ENCODE measurements around the gene CES3. TPM values are rescaled to one million over a fixed set of nuclear protein-coding genes. Genes with fewer than 3 reads are reported as not detected.

CES3 gene
- total RNA-seq, 4 donors from 2014 or later, result 0.21 to 9.2 (median 0.81) TPM

DNA sequence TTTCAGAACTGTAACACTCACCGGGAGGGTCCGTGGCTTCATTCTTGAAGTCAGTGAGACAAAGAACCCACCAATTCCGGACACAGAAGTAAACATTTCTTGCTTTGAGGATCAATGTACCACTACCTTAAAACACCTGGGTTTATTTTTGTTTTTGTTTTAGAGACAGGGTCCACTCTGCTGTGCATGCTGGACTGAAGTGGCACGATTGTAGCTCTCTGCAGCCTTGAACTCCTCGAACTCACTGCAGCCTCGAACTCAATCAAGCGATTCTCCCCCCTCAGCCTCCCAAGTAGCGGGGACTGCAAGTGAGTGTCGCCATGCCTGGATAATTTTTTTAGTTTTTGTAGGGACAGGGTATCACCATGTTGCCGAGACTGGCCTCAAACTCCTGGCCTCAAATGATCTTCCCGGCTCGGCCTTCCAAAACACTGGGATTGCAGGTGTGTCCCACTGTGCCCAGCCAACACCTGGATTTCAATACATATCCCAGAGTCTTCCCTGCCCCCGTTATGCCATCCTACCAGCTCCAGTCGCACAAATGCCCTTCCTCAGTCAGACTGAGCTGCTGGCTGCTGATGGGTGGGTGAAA, 14.3 kb downstream of the CES3 start:
- DNase-seq (ENCODE audit: low spot score in 2 of 2), result no peak
- TF ChIP-seq, protein P1, sequence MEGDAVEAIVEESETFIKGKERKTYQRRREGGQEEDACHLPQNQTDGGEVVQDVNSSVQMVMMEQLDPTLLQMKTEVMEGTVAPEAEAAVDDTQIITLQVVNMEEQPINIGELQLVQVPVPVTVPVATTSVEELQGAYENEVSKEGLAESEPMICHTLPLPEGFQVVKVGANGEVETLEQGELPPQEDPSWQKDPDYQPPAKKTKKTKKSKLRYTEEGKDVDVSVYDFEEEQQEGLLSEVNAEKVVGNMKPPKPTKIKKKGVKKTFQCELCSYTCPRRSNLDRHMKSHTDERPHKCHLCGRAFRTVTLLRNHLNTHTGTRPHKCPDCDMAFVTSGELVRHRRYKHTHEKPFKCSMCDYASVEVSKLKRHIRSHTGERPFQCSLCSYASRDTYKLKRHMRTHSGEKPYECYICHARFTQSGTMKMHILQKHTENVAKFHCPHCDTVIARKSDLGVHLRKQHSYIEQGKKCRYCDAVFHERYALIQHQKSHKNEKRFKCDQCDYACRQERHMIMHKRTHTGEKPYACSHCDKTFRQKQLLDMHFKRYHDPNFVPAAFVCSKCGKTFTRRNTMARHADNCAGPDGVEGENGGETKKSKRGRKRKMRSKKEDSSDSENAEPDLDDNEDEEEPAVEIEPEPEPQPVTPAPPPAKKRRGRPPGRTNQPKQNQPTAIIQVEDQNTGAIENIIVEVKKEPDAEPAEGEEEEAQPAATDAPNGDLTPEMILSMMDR (IDR thresholded peaks at IDR 0.05), result no peak
- TF ChIP-seq EP300 (IDR thresholded peaks at IDR 0.05) (no peak), POLR2A (IDR thresholded peaks at IDR 0.05) (no peak)
- Histone ChIP-seq H3K4me1 (peaks cover 0 to 26% (median 5%) of the 10 kb centered on the region in 4 donors), H3K27me3 (no peaks in the 10 kb centered on the region), H3K36me3 (no peaks in the 10 kb centered on the region), H3K27ac (no peak overlapping the region), H3K9me3 (no peaks in the 10 kb centered on the region), H3K4me3 (no peak overlapping the region)
- WGBS, 2 donors, result 80 to 85% methylated on average over 14 of the region's 14 CpGs

DNA sequence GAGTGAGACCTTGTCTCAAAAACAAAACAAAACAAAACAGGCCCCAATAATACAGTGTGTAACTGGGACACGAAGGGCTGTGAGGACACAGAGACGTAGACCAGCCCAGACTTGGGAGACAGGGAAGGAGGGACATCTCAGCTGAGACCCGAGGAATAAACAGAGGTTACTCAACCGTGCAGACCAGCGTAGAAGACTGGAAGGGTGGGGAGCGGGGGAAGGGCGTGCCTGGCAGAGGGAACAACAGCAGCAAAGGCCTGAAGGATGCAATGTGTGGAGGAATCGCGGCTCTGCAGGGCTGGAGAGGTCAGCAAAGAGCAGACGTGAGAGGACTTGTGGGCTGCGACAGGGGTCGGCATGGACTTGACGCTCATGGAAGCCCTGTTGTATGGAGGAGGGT, 15.7 kb downstream of the CES3 start:
- no peak for DNase-seq (ENCODE audit: low spot score in 2 of 2)
- TF ChIP-seq, protein P1 (IDR thresholded peaks at IDR 0.05), result no peak
- TF ChIP-seq EP300 (IDR thresholded peaks at IDR 0.05) (no peak), POLR2A (IDR thresholded peaks at IDR 0.05) (no peak)
- WGBS, 2 donors, result 41 to 47% methylated on average over 13 of the region's 13 CpGs
- Histone ChIP-seq H3K27me3 (no peaks in the 10 kb centered on the region), H3K9me3 (no peaks in the 10 kb centered on the region), H3K36me3 (no peaks in the 10 kb centered on the region), H3K4me1 (peaks cover 0 to 26% (median 5%) of the 10 kb centered on the region in 4 donors), H3K27ac (no peak overlapping the region), H3K4me3 (no peak overlapping the region)

- DNase-seq (ENCODE audit: low spot score in 2 of 2), result peak; percentile 88 to 94
- no peak for TF ChIP-seq POLR2A (IDR thresholded peaks at IDR 0.05)
- TF ChIP-seq, protein P1 (IDR thresholded peaks at IDR 0.05), result peak; percentile 93 to 99 (median 96)
- Histone ChIP-seq H3K27me3 (no peaks in the 10 kb centered on the region), H3K36me3 (no peaks in the 10 kb centered on the region), H3K9me3 (no peaks in the 10 kb centered on the region), H3K4me1 (peaks cover 0 to 26% (median 5%) of the 10 kb centered on the region in 4 donors), H3K4me3 (no peak overlapping the region), H3K27ac (no peak overlapping the region)
- 24 to 31% methylated on average over 12 to 14 of the region's 15 CpGs for WGBS, 2 donors
These were observed 16.5 kb downstream of the CES3 start for GRCh38 chr16:66977341-66978113.

GRCh38 chr16:66979011-66979717, 18.1 kb downstream of the CES3 start:
- Histone ChIP-seq H3K27ac (peak overlapping the region in 2 of 4 donors; percentile 52 to 53), H3K4me1 (peaks cover 0 to 26% (median 5%) of the 10 kb centered on the region in 4 donors), H3K27me3 (no peaks in the 10 kb centered on the region), H3K4me3 (no peak overlapping the region), H3K9me3 (no peaks in the 10 kb centered on the region), H3K36me3 (no peaks in the 10 kb centered on the region)
- no peak for DNase-seq (ENCODE audit: low spot score in 2 of 2)
- 43 to 45% methylated on average over 12 to 15 of the region's 16 CpGs for WGBS, 2 donors
- no peak for TF ChIP-seq EP300 (IDR thresholded peaks at IDR 0.05)
- TF ChIP-seq, protein P1 (IDR thresholded peaks at IDR 0.05), result no peak
- no peak for TF ChIP-seq POLR2A (IDR thresholded peaks at IDR 0.05)

GRCh38 chr16:66983033-66983432, 22.0 kb downstream of the CES3 start:
- H3K9me3 ChIP-seq, result no peaks in the 10 kb centered on the region
- no peak for TF ChIP-seq EP300 (IDR thresholded peaks at IDR 0.05)
- TF ChIP-seq POLR2A (IDR thresholded peaks at IDR 0.05), result no peak
- TF ChIP-seq, protein P1 (IDR thresholded peaks at IDR 0.05), result no peak
- 93 to 95% methylated on average over 9 of the region's 9 CpGs for WGBS, 2 donors
- no peaks in the 10 kb centered on the region for H3K36me3 ChIP-seq
- no peaks in the 10 kb centered on the region for H3K27me3 ChIP-seq
- DNase-seq (ENCODE audit: low spot score in 2 of 2), result no peak
- peaks cover 0 to 18% (median 4%) of the 10 kb centered on the region in 4 donors for H3K4me1 ChIP-seq
- H3K4me3 ChIP-seq, result no peak overlapping the region
- no peak overlapping the region for H3K27ac ChIP-seq
